Putamen (tissue), 1 donor: ENCODE measurements around the gene FRY.

Source experiments
- DNase-seq: peaks from one replicate; pipeline ENCODE4 v3.0.0-alpha.2; 2016; ENCODE audit warnings: low spot score

FRY gene

GRCh38 chr13:32086791-32087441 is 55.3 kb downstream of the FRY start:
- no peak for DNase-seq

GRCh38 chr13:32087955-32088747 is 56.6 kb downstream of the FRY start:
- DNase-seq: no peak

GRCh38 chr13:32092496-32092895 is 60.9 kb downstream of the FRY start:
- DNase-seq: peak; percentile 12

- no peak for DNase-seq
Measured at GRCh38 chr13:32093006-32093405, 61.4 kb downstream of the FRY start.

DNA sequence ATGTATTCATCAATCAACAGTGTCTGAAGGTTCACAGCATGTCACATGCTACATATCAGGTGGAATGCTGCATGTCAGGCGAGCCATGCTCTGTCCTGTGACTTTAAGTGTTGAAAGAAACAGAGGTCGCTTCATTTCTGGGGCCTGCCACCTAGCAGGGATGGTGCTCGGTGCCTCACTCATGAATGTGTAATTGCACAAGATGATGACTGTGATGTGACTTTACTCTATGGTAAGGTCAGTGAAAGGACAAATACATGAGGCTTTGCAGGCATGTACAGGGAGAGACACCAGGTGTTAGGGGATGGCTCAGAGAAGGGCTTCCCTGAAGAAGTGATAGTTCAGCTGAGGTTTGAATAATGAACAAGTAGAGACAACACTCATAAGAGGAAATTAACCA is 66.7 kb downstream of the FRY start:
- DNase-seq: no peak

DNA sequence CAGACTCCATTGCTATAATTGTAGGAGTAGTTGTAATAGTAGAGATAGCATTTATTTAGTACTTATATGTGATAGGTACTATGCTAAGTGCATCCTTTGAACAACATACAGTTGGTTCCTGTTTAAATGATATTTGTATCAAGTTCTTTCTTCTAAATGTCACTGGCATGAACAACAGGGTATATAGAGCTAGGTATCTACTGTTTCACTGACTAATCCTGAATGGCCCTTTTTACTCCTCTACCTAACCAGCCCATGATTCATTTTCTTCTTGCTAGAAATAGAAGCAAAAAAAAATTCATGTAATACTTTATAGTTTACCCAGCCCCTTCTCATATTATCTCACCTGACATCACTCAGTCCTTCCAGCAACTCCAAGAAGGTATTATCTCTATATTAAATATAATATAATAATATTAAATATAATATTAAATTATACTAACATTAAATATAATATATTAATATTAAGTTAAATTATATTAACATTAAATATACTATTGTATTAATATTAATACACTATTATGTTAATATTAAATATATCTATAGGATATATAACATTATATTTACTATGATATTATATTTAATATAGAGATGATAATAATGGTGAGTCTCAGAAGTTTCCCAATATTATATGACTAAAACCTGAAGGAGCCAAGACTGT is 74.2 kb downstream of the FRY start:
- no peak for DNase-seq

- DNase-seq: no peak
Measured at GRCh38 chr13:32107474-32107873, 75.9 kb downstream of the FRY start.

DNA sequence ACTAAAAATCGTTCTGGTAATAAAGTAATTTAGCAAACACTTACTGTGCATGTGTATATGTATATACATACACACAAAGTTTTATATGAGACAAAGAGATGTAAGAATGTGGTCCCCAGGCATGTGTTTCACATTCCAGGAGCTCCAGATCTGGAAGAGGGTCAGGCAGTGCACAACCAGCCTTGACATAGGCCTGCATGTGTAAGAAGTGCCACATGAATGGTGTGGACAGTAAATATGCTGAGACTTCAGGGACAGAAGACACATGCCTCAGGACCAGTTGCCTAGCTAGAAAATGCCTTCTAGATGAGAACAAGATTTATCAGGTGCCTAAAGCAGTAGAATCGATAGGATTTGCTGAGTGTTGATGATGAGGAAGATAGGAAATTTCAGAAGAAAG is 76.4 kb downstream of the FRY start:
- DNase-seq: no peak

DNA sequence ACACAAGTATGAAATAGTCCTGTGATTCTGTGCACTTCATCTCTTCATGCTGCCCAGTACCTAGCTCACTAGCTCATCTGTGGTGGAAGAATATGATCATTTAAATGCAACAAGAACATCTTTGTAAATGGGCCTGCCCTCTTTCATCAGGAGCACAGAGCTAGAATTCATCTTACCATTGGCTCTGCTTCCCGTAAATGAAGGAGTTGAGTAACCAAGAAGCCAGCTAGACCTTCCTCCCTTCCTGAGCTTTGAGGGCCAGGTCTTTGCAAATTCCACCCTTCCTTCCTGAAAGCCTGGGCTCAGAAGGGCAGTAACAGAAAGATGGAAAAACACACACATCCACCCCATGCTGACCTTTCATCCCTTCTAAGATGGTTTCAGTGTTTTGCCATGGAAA is 82.0 kb downstream of the FRY start:
- DNase-seq: no peak

GRCh38 chr13:32114284-32114950 is 82.8 kb downstream of the FRY start:
- DNase-seq: no peak

DNA sequence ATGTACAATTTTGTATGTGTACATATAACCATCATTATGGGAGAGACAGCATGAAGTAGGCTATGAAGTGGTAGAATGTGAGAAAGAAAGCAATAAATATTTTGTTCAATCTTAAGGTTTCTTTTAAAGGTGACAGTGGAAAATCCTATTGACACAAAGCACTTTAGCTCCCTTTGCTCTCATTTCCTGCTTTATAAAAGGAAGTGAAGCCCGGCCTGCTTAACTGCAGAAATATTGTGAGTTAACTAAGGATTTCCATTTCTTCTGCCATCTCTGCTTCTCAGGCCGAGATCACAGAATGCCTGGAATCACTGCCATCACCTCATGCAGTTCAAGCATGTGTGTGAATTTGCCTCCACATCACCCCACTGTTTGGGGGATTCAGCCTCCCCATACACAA is 83.5 kb downstream of the FRY start:
- DNase-seq: no peak

DNA sequence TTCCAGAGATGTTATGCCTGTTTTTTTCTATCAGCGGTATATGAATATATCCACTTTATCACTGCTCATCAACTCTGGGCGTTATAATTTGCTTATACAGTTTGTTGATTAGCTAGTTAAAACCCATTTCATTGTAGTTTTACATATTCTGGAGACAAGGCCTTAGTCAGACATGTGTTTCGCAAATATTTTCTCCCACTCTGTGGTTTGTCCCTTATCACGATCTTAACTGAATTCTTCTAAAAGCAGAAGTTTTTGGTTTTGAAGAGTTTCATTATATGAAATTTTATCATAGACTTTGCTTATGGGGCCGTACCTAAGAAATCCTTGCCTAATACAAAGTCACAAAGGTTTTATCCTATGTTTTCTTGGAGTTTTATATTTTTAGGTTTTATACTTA is 84.6 kb downstream of the FRY start:
- DNase-seq: no peak

DNA sequence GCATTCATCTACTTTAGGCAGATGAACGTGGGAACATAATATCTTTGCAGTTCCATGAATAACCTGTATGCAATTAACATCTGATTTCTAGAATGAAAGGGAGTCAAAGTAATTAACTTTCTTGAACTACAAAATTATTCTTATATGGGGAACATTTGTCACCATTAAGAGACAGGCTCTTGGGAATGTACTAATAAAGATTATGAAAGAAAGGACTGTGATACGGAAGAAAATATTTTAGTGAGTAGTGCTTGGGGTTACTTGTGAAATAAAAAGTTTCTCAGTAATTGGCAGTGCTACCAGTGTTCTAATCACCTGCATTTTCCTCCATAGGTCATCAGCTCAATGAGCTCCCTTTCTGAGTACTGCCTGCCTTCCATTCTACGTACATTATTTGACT is 85.4 kb downstream of the FRY start:
- DNase-seq: no peak

- no peak for DNase-seq
Measured at GRCh38 chr13:32117701-32118100, 86.1 kb downstream of the FRY start.

DNA sequence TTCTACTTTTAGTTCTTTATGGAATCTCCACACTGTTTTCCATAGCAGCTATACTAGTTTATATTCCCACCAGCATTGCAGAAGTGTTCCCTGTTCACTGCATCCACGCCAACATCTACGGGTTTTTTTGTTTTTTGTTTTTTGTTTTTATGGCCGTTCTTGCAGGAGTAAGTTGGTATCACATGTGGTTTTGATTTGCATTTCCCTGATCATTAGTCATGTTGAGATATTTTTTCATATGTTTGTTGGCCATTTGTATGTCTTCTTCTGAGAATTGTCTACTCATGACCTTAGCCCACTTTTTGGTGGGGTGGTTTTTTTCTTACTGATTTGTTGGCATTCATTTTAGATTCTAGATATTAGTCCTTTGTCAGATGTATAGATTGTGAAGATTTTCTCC is 89.7 kb downstream of the FRY start:
- DNase-seq: no peak

- no peak for DNase-seq
Measured at GRCh38 chr13:32124743-32125142, 93.2 kb downstream of the FRY start.

GRCh38 chr13:32125221-32125689 is 93.7 kb downstream of the FRY start:
- DNase-seq: no peak

DNA sequence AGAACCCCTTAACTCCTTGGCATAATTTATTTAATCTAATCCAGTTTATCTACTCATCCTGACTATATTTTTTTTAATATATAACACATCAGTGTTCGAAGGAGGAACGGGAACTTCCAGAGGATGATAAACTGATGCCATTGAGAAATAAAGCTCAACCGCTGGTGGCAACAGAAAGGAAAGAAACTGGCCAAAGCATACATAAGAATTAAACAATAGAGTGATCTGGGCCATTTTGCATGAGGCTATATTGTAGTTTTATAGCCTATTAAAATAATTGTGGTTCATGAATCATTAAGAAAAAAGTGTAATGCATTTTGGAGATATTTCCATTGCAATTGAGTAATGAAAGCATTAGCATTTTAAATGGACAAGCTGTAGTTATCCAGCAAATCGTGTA is 94.2 kb downstream of the FRY start:
- no peak for DNase-seq

GRCh38 chr13:32126278-32126677 is 94.7 kb downstream of the FRY start:
- no peak for DNase-seq

- no peak for DNase-seq
Measured at GRCh38 chr13:32126756-32127155, 95.2 kb downstream of the FRY start.

GRCh38 chr13:32127691-32128090 is 96.1 kb downstream of the FRY start:
- no peak for DNase-seq

- DNase-seq: no peak
Measured at GRCh38 chr13:32134241-32135055, 102.9 kb downstream of the FRY start.
